GM18498 (cell line): Measurements from ENCODE around the gene ENPP1.
A peak's percentile ranks its signal among the peaks of the same experiment; 100 is the strongest.
"Not testable (repeated sequence)": the region's sequence is repeated elsewhere in the genome, so short reads cannot be mapped to it uniquely, and the experiment has no call there.

Experiments
- ATAC-seq: cut with Tn5 transposase; IDR thresholded peaks from one replicate; pipeline ENCODE4 v1.9.1; 2021; ENCODE audit warnings: mild to moderate bottlenecking, moderate library complexity; ENCODE audit not compliant: unreplicated experiment

Gene ENPP1

DNA sequence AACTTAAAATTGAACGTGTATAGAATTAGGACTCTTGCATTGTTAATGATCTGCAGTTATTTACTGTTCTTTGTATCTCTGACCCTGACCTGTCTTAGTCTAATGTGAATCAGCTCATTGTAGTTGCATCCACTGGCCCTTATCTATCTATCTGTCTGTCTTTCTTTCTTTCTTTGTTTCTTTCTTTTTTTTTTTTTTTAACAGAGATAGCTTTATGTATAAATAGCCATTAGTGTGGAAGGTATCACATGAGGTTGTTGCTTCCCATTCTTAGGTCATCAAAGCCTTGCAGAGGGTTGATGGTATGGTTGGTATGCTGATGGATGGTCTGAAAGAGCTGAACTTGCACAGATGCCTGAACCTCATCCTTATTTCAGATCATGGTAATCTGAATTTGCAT, 59.9 kb downstream of the ENPP1 start:
- ATAC-seq: no peak

DNA sequence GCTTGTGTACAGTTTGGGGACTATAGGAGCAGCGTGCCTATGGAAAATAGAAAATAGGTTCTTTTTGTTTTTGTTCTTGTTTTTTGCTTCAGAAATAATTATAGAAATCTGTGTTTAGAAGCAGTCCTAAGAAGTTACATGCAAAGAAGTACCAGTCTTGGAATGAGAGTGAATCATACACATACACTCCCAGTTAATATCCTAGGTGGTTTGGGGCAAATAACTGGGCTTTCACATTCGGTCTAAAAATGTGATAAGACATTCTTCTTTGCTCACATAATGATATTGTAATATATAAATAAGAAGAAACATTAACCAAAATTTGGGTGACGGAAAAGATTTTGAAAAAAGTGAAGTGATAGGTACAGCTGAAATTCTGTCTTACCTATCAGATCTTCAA, 61.0 kb downstream of the ENPP1 start:
- ATAC-seq: no peak

DNA sequence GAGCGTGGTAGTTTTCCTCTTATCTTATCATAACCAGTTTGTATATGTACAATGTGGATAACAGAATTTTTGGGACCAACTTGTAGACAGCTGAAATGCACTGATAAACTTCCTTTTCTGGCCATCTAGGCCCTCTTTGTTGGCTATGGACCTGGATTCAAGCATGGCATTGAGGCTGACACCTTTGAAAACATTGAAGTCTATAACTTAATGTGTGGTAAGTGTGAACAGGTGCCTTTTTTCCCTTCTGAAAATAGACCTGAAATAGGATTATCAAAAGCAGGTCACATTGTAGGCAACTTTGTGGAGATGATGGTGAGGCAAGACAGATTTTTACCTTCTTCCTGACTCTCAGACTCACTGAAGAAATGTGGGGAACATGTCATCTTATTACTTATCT, 67.8 kb downstream of the ENPP1 start:
- no peak for ATAC-seq

DNA sequence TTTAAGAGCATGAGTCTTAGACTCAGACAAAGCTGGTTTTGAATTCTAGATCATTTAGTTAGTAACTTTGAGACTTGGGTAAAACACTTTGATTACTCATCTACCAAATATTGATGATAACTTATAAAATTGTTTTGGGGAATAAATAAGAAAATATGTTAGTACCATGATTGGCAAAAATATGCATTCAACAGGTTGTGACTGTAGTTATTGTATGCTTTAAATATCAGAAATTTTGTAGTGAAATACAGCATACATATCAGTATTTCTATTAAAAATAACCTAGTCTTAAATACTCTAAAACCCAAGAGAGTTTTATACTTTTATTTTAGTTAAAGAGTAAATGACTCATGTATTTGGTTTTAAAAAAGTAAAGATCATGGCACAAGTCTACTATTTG, 68.7 kb downstream of the ENPP1 start:
- no peak for ATAC-seq

DNA sequence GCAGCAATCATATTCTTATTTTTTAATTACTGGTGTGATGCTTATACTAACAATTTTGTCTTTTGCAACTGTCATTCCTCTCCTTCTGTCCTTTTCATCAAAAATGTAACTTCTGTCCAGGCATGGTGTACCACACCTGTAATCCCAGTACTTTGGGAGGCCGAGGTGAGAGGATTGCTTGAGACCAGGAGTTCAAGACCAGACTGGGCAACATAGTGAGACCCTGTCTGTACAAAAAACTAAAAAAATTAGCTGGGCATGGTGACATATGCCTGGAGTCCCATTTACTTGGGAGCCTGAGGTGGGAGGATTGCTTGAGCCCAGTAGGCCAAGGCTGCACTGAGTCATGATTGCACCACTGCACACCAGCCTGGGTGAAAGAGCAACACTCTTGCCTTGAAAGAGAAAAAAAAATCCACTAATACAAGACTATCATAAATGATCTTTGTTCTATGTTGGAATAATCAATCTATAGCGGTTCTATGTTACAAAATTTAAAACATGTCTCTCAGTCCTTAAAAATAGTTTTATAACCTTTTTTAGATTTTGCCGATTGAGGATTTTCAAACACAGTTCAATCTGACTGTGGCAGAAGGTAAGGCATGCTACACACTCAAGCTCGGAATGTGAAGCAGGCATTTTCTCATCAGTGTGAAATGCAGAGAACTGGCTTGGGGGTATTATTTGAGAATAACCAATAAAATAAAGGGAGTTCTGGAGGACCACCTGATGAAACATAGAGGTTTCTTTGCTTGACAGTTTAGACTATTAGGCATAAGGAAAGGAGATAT, 70.4 kb downstream of the ENPP1 start:
- ATAC-seq: no peak

DNA sequence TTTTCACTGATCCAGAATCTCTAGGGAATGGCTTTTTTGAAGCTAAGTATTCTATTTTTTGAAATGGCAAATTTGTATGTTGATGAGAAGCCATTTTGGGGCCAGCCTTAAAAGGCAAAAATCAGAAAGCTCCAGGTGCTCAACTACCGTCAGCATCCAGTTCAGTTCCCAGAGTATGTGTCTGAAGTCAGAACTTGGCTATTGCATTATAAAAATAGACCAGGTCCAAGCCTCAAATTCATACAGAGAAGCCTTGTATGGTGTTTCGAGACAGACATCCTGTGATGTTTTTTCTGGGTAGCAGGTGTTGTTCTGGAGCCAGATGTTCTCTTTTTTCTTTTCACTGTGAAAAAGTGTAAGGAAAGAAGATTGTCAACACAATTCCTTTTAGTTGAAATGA, 75.2 kb downstream of the ENPP1 start:
- ATAC-seq: no peak

DNA sequence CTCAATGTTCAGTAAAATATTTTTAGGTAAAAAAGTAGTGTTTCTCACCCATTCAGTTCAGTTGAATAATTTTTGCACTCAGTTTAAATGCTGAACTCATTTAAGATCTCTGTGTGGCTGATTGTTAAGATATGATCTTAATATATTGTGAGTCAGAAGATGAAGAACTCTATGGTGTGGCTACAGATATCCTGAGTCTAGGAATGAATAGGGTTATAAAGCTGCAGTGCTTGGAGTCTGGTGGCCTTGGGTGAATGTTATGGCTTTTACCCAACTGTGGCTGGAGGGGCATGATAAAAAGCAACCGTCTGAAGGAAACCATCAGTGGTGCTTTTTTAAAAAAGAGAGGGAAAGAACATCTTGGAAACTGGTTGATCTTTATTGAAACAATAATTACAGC, 77.4 kb downstream of the ENPP1 start:
- no peak for ATAC-seq

DNA sequence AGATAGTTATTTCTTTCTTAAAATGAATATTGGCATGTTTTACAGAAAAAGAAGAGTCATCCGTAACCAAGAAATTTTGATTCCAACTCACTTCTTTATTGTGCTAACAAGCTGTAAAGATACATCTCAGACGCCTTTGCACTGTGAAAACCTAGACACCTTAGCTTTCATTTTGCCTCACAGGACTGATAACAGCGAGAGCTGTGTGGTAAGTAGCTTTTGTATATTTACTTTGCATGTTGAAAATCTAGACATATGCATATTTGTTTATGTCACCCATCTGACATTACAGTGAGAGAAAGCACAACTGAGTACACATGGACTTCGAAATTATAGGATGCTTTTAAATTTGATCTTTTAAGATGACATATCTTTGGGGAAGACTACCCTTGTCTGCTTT, 78.7 kb downstream of the ENPP1 start:
- ATAC-seq: no peak

DNA sequence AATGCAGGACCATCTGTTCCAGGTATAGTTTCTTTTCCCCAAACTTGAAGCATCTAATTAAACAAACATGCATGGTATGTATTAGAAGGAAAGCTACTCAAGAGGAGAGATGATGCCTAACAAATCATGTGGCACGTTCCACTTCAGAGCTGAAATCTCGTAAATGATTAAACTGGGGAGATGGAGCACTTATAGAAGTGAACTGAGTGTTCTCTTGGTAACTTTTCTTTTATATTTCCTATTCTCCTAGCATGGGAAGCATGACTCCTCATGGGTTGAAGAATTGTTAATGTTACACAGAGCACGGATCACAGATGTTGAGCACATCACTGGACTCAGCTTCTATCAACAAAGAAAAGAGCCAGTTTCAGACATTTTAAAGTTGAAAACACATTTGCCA, 82.3 kb downstream of the ENPP1 start:
- no peak for ATAC-seq

DNA sequence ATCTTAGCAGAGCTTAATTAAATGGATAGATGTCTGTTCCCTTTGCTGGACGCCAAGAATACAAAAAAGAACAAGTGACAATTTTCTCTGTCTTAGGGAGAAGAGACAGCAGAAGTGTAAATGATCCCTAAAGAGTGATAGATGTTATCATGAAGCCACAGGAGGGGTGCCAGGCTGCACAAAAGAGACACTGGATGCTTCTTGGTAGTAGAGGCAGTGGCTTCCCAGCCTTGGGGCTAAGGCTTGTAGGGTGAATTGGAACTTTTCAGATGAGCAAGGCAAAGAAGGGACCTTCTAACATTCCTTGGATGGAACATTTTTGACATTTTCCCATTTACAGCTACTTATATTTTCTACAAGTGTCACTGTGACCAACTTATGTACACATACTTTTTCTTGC, 85.4 kb downstream of the ENPP1 start:
- ATAC-seq: no peak

DNA sequence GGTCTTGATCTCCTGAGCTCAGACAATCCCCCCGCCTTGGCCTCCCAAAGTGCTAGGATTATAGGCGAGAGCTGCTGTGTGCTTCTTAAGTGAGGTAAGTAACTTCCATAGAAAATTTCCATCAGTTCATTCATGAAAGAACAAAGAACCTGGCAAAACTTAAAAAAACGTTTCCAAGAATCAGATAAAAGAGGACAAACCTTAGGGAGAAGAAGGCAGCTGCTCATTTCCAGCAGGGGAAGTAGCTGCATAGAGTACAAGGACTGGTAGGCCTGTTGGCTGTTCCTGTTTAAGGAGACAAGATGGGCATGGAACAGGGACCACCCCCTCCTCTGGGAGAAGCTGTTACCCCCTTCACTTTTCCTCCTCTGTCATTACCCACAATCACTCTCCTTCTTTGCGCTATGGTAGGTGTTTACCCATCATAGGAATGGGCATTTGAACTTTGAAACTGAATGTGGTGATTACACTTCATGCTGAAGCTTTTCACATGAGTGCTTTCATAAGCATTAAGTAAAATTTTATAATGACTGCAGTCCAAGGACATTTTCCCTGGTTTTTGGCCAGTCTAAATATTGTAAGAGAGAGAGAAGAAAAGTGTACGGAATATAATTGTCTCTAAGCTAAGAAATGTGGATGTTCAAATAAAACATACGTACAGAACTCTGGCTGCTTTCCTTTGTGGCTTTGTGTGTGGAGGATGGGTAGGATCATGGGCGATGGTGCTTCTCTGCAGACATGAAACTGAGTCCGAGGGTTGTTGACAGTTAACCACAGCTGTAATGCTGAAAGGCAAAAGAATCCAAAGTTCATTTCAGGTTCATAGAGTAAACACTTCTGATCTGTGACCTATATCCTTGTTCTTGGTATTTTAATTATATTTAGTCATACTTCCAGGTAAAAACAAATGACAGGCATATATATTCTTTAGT, 86.9 kb downstream of the ENPP1 start:
- no peak for ATAC-seq

DNA sequence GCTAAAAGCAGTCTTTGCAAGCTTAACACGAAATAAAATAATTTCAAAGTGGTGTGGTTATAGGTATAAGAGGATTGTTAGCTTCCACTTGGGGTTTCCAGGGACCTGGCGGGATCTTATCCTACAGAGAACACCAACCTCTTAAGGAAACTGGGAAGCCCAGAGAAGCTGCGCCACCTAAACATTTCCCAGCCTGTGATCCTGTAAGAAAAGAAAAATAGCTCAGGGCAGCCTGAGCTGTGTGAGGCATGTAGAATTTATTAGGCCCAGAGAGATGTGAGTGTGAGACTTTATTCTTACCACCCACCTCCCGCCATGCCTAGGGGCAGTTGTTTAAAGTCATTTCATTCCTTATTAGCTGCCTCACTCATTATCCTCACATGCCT, 89.2 kb downstream of the ENPP1 start:
- ATAC-seq: no peak

DNA sequence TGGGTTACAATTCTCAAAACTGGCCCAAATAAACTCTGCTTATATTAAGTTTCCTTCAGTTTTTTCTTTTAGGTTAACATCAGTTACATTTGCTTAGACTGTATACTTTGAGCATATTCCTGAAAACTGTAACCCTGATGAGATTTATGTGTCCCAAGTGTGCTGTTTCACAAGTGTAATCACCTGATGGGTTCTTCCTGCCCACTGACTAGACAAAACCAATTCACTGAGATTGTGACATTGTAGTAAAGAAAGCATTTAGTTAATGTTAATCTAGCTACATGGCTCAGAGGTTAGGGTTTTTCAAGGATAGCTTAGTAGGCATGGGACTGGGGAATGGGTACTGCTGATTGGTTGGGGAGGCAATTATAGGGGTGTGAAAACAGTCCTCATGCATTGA, 89.8 kb downstream of the ENPP1 start:
- no peak for ATAC-seq

DNA sequence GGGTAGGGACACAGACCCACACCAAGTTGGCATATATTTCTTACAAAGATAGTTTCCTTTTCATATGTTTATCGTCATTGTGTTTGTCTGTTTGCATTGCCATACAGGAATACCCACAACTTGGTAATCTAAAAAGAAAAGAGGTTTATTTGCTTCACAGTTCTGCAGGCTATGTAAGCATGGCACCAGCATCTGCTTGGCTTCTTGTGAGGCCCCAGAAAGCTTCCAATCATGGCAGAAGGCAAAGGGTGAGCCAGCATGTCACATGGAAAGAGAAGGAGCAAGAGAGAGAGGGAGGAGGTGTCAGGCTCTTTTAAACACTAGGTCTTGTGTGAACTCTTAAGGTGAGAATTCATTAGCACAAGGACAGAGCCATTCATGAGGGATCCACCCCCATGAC, 90.9 kb downstream of the ENPP1 start:
- no peak for ATAC-seq

DNA sequence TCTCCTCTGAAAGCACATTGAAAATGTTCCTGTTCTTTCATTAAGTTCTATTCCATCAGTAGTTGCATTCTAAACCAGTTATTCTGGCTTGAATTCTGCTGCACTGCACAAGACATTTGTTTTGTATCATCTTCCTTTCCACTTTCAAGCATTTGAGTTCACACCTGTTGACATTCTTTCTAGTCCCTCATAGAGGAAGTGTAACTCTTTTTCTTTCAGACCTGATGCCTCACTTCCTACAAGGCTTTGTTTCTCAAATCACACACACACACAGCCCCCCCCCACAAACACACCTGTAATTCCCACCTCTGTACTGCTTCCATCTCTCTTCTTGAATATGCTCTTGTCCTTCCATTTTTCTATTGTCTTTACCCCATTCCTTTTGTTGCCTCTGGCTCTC, 92.4 kb downstream of the ENPP1 start:
- ATAC-seq: no peak

DNA sequence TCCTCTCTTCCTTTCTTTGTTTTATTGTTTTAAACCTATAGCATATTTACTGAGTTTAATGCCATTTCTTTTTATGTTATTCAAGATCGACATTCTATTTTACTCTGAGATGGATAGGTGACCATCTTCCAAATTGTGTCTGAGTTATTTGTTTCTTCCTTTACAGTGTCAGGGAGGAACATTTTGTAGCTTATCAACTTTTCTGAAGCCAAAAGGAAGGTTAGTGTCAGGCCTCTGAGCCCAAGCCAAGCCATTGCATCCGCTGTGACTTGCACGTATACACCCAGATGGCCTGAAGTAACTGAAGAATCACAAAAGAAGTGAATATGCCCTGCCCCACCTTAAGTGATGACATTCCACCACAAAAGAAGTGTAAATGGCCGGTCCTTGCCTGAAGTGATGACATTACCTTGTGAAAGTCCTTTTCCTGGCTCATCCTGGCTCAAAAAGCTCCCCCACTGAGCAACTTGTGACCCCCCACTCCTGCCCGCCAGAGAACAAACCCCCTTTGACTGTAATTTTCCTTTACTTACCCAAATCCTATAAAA, 93.6 kb downstream of the ENPP1 start:
- not testable (repeated sequence) for ATAC-seq

DNA sequence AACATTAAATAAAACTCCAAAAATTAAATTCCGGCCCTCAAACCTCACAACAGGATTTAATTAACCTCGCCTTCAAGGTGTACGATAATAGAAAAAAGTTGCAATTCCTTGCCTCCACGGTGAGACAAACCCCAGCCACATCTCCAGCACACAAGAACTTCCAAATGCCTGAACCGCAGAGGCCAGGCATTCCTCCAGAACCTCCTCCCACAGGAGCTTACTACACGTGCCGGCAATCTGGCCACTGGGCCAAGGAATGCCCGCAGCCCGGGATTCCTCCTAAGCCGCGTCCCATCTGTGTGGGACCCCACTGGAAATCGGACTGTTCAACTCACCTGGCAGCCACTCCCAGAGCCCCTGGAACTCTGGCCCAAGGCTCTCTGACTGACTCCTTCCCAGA, 95.9 kb downstream of the ENPP1 start:
- not testable (repeated sequence) for ATAC-seq

DNA sequence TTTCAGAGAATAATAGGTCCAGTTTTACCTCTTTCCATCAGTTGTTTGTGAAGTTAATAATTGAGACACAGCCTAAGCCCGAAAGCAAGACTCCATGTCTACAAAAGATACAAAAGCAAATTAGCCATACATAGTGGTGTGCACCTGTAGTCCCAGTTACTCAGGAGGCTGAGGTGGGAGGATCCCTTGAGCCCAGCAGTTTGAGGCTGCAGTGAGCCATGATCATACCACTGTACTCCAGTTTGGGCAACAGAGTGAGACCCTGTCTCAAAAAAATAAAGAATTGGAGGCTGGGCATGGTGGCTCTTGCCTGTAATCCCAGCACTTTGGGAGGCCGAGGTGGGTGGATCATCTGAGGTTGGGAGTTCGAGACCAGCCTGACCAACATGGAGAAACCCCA, 101.0 kb downstream of the ENPP1 start:
- ATAC-seq: not testable (repeated sequence)

DNA sequence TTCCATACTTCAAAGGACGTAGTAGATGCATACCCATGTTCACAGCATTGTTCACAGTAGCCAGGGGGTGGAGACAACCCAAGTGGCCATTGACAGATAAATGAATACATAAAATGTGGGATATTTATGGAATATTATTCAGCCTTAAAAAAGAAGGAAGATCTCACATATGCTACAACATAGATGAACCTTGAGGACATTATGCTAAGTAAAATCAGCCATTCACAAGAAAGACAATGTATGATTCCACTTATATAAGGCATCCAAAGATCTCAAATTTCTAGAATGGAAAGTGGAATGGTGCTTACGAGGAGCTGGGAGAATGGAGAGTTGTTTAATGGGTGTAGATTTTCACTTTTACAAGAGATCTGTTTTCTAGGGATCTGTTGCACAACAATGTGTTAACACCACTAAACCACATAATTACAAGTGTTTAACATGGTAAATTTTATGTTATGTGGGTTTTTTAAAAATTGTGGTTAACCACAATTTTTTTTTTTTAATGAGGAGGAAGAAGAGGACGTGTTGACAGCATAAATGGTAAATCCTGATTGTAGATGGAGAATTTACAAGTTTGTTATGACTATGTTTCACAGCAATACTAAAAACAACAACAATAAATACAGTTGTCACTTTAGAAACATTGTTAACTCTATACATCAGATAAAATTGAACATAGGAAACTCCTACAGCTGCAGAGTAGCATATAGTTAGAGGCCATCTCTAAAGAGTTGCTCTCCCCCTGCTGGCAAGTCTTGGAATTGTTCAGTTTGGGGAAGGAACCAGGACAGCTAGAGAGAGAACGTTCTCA, 101.8 kb downstream of the ENPP1 start:
- ATAC-seq: peak; percentile 99

DNA sequence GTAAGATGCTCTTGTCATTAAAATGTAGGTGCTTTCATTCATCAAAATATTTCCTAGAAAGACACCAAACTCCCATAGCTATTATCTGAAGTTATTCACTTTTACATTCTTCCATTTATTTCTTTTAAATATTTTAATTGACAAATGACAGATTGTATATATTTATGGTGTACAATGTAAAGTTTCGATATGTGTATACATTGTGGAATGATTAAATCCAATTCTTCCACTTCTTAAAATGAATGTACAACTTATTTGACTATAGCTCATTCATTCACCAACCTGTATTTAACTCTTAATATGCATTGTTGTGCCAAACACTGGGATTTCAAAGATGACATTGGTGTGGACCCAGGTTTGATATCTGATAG, 102.4 kb downstream of the ENPP1 start:
- ATAC-seq: peak; percentile 4

DNA sequence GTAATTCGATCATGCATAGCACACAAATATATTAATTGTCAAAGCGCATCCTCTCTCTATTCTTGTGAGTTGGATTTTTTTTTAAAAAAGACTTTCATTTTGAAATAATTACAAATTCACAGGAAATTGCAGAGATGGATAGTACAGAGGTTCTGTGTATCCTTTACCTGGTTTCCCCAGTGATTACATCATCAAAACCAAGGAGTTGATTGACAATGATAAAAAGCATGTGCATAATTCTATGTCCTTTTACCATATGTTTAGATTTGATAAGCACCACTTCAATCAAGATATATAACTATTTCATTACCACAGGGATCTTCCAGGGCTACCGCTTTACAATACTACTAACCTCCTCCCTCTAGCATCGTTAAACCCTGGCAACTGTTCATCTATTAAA, 103.1 kb downstream of the ENPP1 start:
- ATAC-seq: no peak
